H1 (cell line): ENCODE results near the gene PPP1R2B. TPM values are rescaled to one million over a fixed set of nuclear protein-coding genes. Genes with fewer than 3 reads are reported as not detected.
A peak's percentile ranks its signal among the peaks of the same experiment; 100 is the strongest.

ENCODE experiments used
- CTCF ChIA-PET: fragments of 300-600 bp; sonication (Branson Sonifier 250); formaldehyde crosslinking; loops from one replicate; lab custom pipeline; 2021; ENCODE audit not compliant: partially characterized antibody; lab: Charles Lee
- POLR2A ChIA-PET: fragments of 300-600 bp; sonication (Branson Sonifier 250); formaldehyde crosslinking; loops from one replicate; lab custom pipeline; 2021; ENCODE audit warnings: inconsistent platforms; ENCODE audit not compliant: partially characterized antibody; lab: Charles Lee
- DNase-seq, 2 experiments: peaks; one replicate each; pipeline versions ENCODE4 v3.0.0 to v3.0.0-alpha.2; 2010 to 2022; ENCODE audit warnings: low spot score in 2 of 2, low read depth in 1 of 2, mixed read lengths in 1 of 2
- FAIRE-seq: peaks from 2 replicates; lab custom pipeline; 2011; peaks lifted over from hg19 to GRCh38; lab: Jason Lieb, UNC
- H2AFZ ChIP-seq: 2 replicates; pipeline ENCODE4 v1.8.1; 2012; ENCODE audit warnings: low read length, inconsistent platforms
- H2AK5ac ChIP-seq: 2 replicates; pipeline ENCODE4 v1.6.1; 2013; ENCODE audit warnings: low read depth, low read length
- H2BK120ac ChIP-seq: replicated peaks from 2 replicates; pipeline ENCODE3; 2013; ENCODE audit warnings: low read depth, low read length, inconsistent platforms
- H2BK12ac ChIP-seq: 2 replicates; pipeline ENCODE4 v1.6.1; 2013; ENCODE audit warnings: low read depth, low read length
- H2BK15ac ChIP-seq: 2 replicates; pipeline ENCODE4 v1.6.1; 2013; ENCODE audit warnings: low read length
- H2BK20ac ChIP-seq: 2 replicates; pipeline ENCODE4 v1.6.1; 2013; ENCODE audit warnings: low read length
- H2BK5ac ChIP-seq: 2 replicates; pipeline ENCODE4 v1.6.1; 2013; ENCODE audit warnings: low read depth, low read length
- H3K14ac ChIP-seq: 2 replicates; pipeline ENCODE4 v1.6.1; 2013; ENCODE audit warnings: inconsistent platforms; ENCODE audit not compliant: insufficient read length
- H3K18ac ChIP-seq: 2 replicates; pipeline ENCODE4 v1.6.1; 2013; ENCODE audit warnings: low read length; ENCODE audit errors: extremely low read depth
- H3K23ac ChIP-seq: 2 replicates; pipeline ENCODE4 v1.6.1; 2013; ENCODE audit warnings: inconsistent platforms; ENCODE audit not compliant: insufficient read length
- H3K23me2 ChIP-seq: 2 replicates; pipeline ENCODE4 v1.6.1; 2013; ENCODE audit warnings: low read depth, low read length
- H3K27ac ChIP-seq: 2 replicates; pipeline ENCODE4 v1.6.1; 2011; ENCODE audit warnings: low read depth, low read length, inconsistent platforms
- H3K27me3 ChIP-seq, 4 experiments: replicated peaks in 1 of 4; 1 replicate in 1 of 4; 2 replicates in 3 of 4; pipeline versions ENCODE4 v1.6.1 to v1.8.1; 2011 to 2013; ENCODE audit warnings: low read length in 3 of 4, mild to moderate bottlenecking in 3 of 4, inconsistent platforms in 2 of 4, mixed read lengths in 2 of 4, moderate library complexity in 1 of 4; ENCODE audit not compliant: control insufficient read depth in 3 of 4, insufficient read depth in 3 of 4; ENCODE audit errors: extremely low read depth in 1 of 4
- H3K36me3 ChIP-seq, 4 experiments: 2 replicates each; pipeline versions ENCODE4 v1.6.1 to v1.8.1; 2011 to 2013; ENCODE audit warnings: mild to moderate bottlenecking in 4 of 4, low read length in 3 of 4, moderate library complexity in 2 of 4, control low read depth in 1 of 4, inconsistent platforms in 1 of 4; ENCODE audit not compliant: insufficient read depth in 4 of 4, control insufficient read depth in 2 of 4
- H3K4ac ChIP-seq: replicated peaks from 2 replicates; pipeline ENCODE3; 2013; ENCODE audit warnings: low read length, low read depth, mixed read lengths, inconsistent platforms; ENCODE audit not compliant: insufficient read length
- H3K4me1 ChIP-seq, 4 experiments: replicated peaks in 1 of 4; 1 replicate in 1 of 4; 2 replicates in 3 of 4; pipeline versions ENCODE4 v1.6.1 to v1.8.1; 2011 to 2013; ENCODE audit warnings: low read length in 3 of 4, inconsistent platforms in 2 of 4, mixed read lengths in 1 of 4; ENCODE audit not compliant: insufficient read depth in 4 of 4, control insufficient read depth in 3 of 4
- H3K4me2 ChIP-seq, 2 experiments: 2 replicates each; pipeline versions ENCODE4 v1.6.1 to v1.8.1; 2011 to 2013; ENCODE audit warnings: low read depth in 2 of 2, low read length in 2 of 2, control low read depth in 1 of 2, inconsistent platforms in 1 of 2, mild to moderate bottlenecking in 1 of 2; ENCODE audit not compliant: insufficient read depth in 1 of 2
- H3K4me3 ChIP-seq, 4 experiments: fragments of 200-600, 300-600 bp in 1 of 4; sonication (generic), shearing (Covaris generic), sonication (Bioruptor Twin) in 1 of 4; 2 replicates each; pipeline versions ENCODE4 v1.5.1 to v1.8.1; 2011 to 2016; ENCODE audit warnings: low read length in 4 of 4, low read depth in 3 of 4, control low read depth in 2 of 4, inconsistent platforms in 2 of 4, mild to moderate bottlenecking in 2 of 4, mixed read lengths in 1 of 4, moderate library complexity in 1 of 4; ENCODE audit not compliant: insufficient read depth in 2 of 4; ENCODE audit errors: extremely low read depth in 1 of 4
- H3K56ac ChIP-seq: replicated peaks from 2 replicates; pipeline ENCODE3; 2013; ENCODE audit warnings: low read depth, mild to moderate bottlenecking, mixed read lengths, low read length, inconsistent platforms; ENCODE audit not compliant: insufficient read length
- H3K79me1 ChIP-seq: 2 replicates; pipeline ENCODE4 v1.6.1; 2013; ENCODE audit warnings: low read depth, low read length, control low read depth
- H3K79me2 ChIP-seq, 2 experiments: 2 replicates each; pipeline versions ENCODE4 v1.6.1 to v1.8.1; 2012 to 2013; ENCODE audit warnings: low read length in 2 of 2, mild to moderate bottlenecking in 2 of 2, inconsistent platforms in 1 of 2; ENCODE audit not compliant: insufficient read depth in 2 of 2, control insufficient read depth in 1 of 2
- H3K9ac ChIP-seq, 4 experiments: replicated peaks in 1 of 4; 1 replicate in 1 of 4; 2 replicates in 3 of 4; pipeline versions ENCODE4 v1.6.1 to v1.8.1; 2011 to 2013; ENCODE audit warnings: low read depth in 3 of 4, low read length in 3 of 4, control low read depth in 2 of 4, mild to moderate bottlenecking in 2 of 4, moderate library complexity in 2 of 4, inconsistent platforms in 1 of 4; ENCODE audit errors: extremely low read depth in 1 of 4
- H3K9me3 ChIP-seq, 2 experiments: 2 replicates each; pipeline versions ENCODE4 v1.6.1 to v1.8.1; 2012 to 2013; ENCODE audit warnings: mild to moderate bottlenecking in 2 of 2, moderate library complexity in 2 of 2, control low read depth in 1 of 2, inconsistent platforms in 1 of 2, low read depth in 1 of 2, low read length in 1 of 2, mixed read lengths in 1 of 2; ENCODE audit not compliant: insufficient read depth in 2 of 2
- H4K20me1 ChIP-seq, 2 experiments: replicated peaks in 1 of 2; 2 replicates each; pipeline versions ENCODE3 to v1.8.1; 2011 to 2013; ENCODE audit warnings: inconsistent platforms in 2 of 2, low read length in 2 of 2, mild to moderate bottlenecking in 1 of 2; ENCODE audit not compliant: insufficient read depth in 2 of 2, control insufficient read depth in 1 of 2
- H4K5ac ChIP-seq: 2 replicates; pipeline ENCODE4 v1.6.1; 2013; ENCODE audit warnings: low read length, low read depth, mixed read lengths, inconsistent platforms; ENCODE audit not compliant: insufficient read length
- H4K8ac ChIP-seq: 2 replicates; pipeline ENCODE4 v1.8.0; 2013; ENCODE audit warnings: mild to moderate bottlenecking, moderate library complexity, low read length, inconsistent platforms; ENCODE audit not compliant: insufficient read depth; ENCODE audit errors: extremely low read depth
- H4K91ac ChIP-seq: replicated peaks from 2 replicates; pipeline ENCODE3; 2013; ENCODE audit warnings: low read length, mixed read lengths, inconsistent platforms; ENCODE audit not compliant: insufficient read length
- ATF2 ChIP-seq: IDR thresholded peaks from 2 replicates; pipeline ENCODE4 v1.6.1; 2012; ENCODE audit warnings: low read length, inconsistent platforms
- CTBP2 ChIP-seq: IDR thresholded peaks from 2 replicates; pipeline ENCODE4 v1.7.0; 2011; ENCODE audit warnings: borderline replicate concordance, mild to moderate bottlenecking, moderate library complexity, mixed read lengths, low read length; ENCODE audit not compliant: insufficient read depth, insufficient read length
- E2F6 ChIP-seq: IDR thresholded peaks from 2 replicates; pipeline ENCODE4 v1.6.1; 2012; ENCODE audit warnings: inconsistent platforms
- WGBS, 2 experiments: shearing (Covaris generic) in 1 of 2; methylation state at CpG; one replicate each; pipeline versions ENCODE4 v1.1.6 to v1.1.7; 2013 to 2015; ENCODE audit warnings: low lambda C conversion rate in 2 of 2, mixed read lengths in 2 of 2, inconsistent platforms in 1 of 2, low coverage in 1 of 2, missing lambda C conversion rate in 1 of 2; ENCODE audit not compliant: insufficient replicate concordance in 2 of 2, insufficient coverage in 1 of 2, insufficient read length in 1 of 2; ENCODE audit errors: extremely low coverage in 1 of 2, missing lambda C conversion rate in 1 of 2; 5-methylcytosine and 5-hydroxymethylcytosine counted together
- polyA plus RNA-seq, 7 experiments: library from polyadenylated mRNA; depleted of rRNA in 3 of 7; stranded (reverse) in 5 of 7; unstranded in 2 of 7; fragments of >200 nt in 5 of 7; fragments of 200-250 nt in 2 of 7; gene quantifications; 1 replicate in 5 of 7; 2 replicates in 1 of 7; 4 replicates in 1 of 7; pipeline versions ENCODE4 v1.2.1 to v1.2.3, GENCODE V29; 2011 to 2013; ENCODE audit warnings: missing spikeins in 2 of 7, mixed read lengths in 2 of 7
- total RNA-seq: library from RNA; stranded (reverse); fragmentation: NEBNext Ultra II Directional; extraction: Animal tissue kit (Norgen Biotek cat#: 25700); gene quantifications from 2 replicates; pipeline ENCODE4 v1.2.1, GENCODE V29; 2021
- TF ChIP-seq, protein P1 (sequence below): IDR thresholded peaks from 2 replicates; pipeline ENCODE4 v1.6.1; 2012; ENCODE audit warnings: inconsistent platforms

Gene PPP1R2B
- total and polyA plus RNA-seq, 2 of the 8 experiments (the other 6 are each of a cell fraction or from before 2014, with no cell fraction given) = not detected

DNA sequence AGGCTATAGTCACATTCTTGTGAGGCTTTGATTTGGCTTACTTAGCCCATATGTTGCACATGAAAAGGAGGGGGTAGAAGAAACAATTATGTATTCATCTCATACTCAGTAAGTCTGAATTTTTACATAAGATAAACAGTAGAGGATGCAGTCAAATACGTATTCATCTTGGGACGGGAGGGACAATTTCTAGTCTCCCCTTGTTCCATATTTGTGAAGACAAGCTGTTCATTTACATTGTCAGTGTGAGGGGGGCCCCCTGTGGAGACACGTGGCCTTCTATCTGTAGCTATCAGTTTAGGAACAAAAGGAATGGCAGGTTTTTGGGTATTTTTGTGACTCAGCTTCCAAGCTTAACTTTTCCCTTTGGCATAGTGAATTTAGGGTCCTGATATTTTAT, 49.2 kb upstream of the PPP1R2B start:
- Histone ChIP-seq H4K20me1 (no peaks in the 10 kb centered on the region), H3K27me3 (no peaks in the 10 kb centered on the region), H4K5ac (peak overlapping the region; percentile 84), H2BK120ac (peak overlapping the region; percentile 71), H3K27ac (peak overlapping the region; percentile 50; the same call in 1 of the 2 replicates), H3K4me3 (peak overlapping the region in 1 of 4 experiments; percentile 3; a peak in 1 of 8 replicates), H3K4ac (no peak overlapping the region), H3K18ac (no peak overlapping the region; the same call in 1 of the 2 replicates), H3K56ac (no peak overlapping the region), H3K9me3 (peaks cover under 1 to 2% of the 10 kb centered on the region in 2 experiments; a peak in 2 of 4 replicates), H2AFZ (no peak overlapping the region), H3K4me1 (peaks cover 2 to 28% (median 17%) of the 10 kb centered on the region in 4 experiments; a peak in 4 of 7 replicates), H4K8ac (no peak overlapping the region), H3K79me1 (no peaks in the 10 kb centered on the region), H3K23ac (no peak overlapping the region), H2BK15ac (no peak overlapping the region), H3K4me2 (no peak overlapping the region), H3K23me2 (no peaks in the 10 kb centered on the region), H2AK5ac (no peak overlapping the region), H3K79me2 (no peaks in the 10 kb centered on the region), H4K91ac (no peak overlapping the region), H3K9ac (no peak overlapping the region), H2BK12ac (peak overlapping the region; percentile 22), H2BK20ac (no peak overlapping the region), H3K36me3 (no peaks in the 10 kb centered on the region), H3K14ac (no peak overlapping the region), H2BK5ac (peak overlapping the region; percentile 89; the same call in 1 of the 2 replicates)
- peak; percentile 73 for FAIRE-seq
- POLR2A ChIA-PET = no interaction called here
- DNase-seq = peak in 1 of 2 experiments; percentile 55
- peak; percentile 80 for TF ChIP-seq E2F6
- no peak for TF ChIP-seq CTBP2
- TF ChIP-seq ATF2 = peak; percentile 38; the same call in 1 of the 2 replicates
- TF ChIP-seq, protein P1, sequence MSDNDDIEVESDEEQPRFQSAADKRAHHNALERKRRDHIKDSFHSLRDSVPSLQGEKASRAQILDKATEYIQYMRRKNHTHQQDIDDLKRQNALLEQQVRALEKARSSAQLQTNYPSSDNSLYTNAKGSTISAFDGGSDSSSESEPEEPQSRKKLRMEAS = peak; percentile 94
- CTCF ChIA-PET = interaction anchor here (1.0 kb wide), 1 partner anchor 16 kb away, joined by 3 read pairs; no protein-coding TSS in a partner anchor
- WGBS, 2 experiments = 6% methylated on average over 3 of the region's 3 CpGs; no CpG with 5 or more reads in 1 of the 2 experiments
